NCI-H748 (cell line): ENCODE data around the gene NIN.

ENCODE experiments used
- DNase-seq: peaks from one replicate; lab custom pipeline; 2025; ENCODE audit not compliant: unreplicated experiment; lab: John Stamatoyannopoulos, UW

NIN gene

GRCh38 chr14:50837850-50838470, 7.0 kb upstream of the NIN start:
- no peak for DNase-seq

DNA sequence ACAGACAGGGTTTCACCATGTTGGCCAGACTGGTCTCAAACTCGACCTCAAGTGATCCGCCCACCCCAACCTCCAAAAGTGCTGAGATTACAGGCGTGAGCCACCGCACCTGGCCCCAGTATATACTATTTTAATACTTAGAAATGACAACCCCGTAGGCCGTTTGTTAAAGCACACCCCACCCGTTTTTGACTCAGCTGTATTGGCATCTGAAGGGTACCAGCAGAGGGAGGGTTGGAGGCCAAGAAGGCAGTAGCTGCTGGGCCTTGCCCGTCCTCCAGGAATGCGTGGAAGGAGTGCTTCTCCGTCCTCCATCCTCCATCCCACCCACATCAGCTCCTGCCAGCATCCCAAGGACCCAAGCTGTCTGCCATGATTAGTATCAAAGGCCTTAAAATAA, 6.3 kb upstream of the NIN start:
- DNase-seq, result no peak

DNA sequence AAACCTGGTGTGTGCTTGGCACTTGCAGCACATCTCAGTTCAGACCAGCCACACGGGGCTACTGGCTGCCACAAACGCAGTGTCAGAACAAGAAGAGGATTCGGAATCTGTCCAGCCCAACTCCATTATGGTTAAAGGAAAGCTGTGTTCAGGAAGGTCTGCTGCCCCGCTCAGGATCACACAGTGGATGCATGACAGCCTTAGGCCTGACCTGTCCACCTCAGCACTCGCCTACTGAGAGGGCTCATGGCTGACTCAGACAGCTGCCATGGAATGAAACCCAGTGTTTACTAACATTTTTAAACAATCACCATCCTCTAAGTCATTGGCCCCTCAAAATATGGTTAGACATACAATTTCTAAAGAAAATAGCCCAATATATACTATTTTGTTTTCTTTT, 5.6 kb upstream of the NIN start:
- DNase-seq, result no peak

- no peak for DNase-seq
Measured at GRCh38 chr14:50835280-50835679, 4.3 kb upstream of the NIN start.

DNA sequence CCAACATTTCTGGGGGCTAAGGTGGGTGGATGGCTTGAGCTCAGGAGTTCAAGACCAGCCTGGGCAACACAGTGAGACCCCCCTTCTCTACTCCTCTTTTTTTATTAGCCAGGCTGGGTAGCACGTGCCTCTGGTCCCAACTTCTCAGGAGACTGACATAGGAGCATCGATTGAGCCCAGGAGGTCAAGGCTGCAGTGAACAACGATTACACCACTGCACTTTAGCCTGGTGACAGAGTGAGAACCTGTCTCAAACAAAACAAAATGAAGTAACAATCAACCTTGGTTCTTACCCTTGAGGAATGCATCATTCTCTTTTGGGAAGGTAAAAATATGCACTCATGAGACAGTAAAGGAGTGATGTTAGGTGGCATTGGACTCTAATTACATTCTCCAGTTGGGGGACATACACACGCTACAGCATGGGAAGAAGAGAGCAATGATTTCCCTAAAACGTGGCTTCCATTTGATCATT, 3.9 kb upstream of the NIN start:
- no peak for DNase-seq

GRCh38 chr14:50832935-50833630, 2.1 kb upstream of the NIN start:
- DNase-seq, result no peak

- DNase-seq, result no peak
Measured at GRCh38 chr14:50831726-50832168, 785 bp upstream of the NIN start.

- DNase-seq, result peak; percentile 87
Measured at GRCh38 chr14:50830044-50830931, 674 bp downstream of the NIN start.

- peak; percentile 52 for DNase-seq
Measured at GRCh38 chr14:50829489-50830043, 1.4 kb downstream of the NIN start.

DNA sequence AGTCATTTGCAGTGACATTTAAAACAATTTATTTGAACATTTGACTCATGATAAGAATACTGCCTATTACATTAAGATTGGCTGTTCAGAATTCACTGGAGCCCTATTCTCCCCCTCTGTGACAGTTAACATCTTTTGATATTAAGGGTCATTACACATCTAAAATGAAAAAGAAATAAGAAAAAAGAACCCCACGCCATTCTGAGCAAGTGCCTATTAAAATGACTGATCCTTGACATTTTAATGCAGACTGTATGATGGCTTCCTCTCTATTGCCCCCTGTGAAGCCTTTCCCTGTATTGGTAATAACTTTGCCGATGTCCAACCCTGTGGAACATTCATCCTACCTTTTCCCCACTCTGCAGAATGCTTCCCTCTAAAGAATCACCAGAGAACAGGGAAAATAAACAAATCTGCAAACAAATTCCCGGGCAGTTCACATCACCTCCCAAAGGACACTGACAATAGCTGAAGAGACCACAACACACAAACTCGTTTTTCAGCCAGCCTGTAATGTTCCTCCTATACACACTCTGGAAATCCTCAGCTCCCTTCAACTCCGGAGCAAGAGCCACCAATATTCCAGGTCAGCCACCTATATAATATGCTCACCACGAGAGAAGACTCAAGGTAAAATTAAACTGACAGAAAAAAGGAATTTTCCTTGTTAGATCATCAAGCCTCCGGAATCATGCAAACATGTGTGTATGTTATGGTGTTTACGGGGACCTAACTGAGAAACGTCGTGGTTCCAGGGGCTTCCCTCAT, 2.1 kb downstream of the NIN start:
- peak; percentile 32 for DNase-seq

GRCh38 chr14:50826681-50827080, 4.3 kb downstream of the NIN start:
- no peak for DNase-seq

- no peak for DNase-seq
Measured at GRCh38 chr14:50825307-50825706, 5.7 kb downstream of the NIN start.

GRCh38 chr14:50823762-50824636, 7.0 kb downstream of the NIN start:
- DNase-seq, result no peak

DNA sequence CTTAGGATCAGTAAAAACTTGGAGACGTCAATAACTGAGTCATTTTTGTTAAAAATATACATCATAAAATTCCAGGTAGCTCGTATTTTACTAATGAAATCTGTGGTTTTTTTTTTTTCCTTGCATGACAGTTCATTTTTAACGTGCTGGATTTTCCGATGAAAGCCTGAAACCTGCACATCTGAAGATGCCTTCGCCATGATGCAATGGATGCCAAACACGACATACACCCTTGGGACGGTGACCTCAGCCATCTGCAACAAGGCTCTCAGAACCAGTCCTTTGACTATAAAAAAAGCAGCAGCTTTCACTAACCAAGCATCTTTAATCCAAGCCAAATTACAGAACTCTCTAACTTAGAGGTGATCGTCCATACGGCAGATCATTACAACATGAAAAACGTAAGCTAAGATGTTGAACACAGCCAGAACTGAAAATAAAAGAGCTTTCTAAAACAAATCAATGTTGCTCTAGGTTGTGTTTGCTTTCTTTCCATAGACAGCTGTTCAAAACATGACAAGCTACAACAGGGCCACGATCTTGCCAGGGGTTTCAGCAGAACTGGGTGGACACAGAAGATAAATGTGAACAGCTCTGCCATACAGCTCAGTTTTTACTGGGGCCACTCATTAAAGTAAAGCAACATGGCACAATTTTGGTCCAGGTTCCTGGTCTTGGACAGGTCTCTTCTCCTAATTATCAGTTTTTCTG, 7.8 kb downstream of the NIN start:
- DNase-seq, result no peak

DNA sequence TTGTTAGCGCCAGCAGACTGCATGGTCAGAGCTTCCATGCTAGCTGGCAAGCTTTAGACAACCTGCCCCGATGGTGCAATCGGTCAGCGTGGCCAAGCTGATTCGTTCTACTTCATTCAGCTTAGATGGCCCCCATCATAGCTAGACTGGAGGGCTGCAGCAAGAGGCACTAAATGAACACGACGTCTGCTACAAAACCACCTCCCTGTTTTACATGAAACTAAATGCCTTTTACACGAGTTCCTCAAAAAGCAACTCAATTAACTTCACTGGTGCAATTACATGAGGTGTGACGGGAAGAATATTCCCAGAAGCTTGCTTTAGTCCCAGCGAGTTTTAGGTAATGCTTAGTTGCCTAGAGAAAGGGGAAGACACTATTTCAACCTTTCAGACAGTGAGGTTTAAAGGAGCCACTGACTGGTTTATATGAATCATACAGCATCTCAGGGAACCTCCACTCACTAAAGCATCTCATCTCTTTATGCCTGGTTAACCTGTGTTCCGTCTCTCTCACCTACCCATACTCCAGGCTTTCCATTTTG, 8.4 kb downstream of the NIN start:
- DNase-seq, result no peak

- DNase-seq, result no peak
Measured at GRCh38 chr14:50821510-50822464, 9.2 kb downstream of the NIN start.

- DNase-seq, result no peak
Measured at GRCh38 chr14:50820786-50821509, 10.0 kb downstream of the NIN start.
